Activated T-cell treated with anti-CD3 and anti-CD28 coated beads for 24 hours (primary cell): ENCODE measurements around the gene SLC35D1.
"Not testable (repeated sequence)": the region's sequence is repeated elsewhere in the genome, so short reads cannot be mapped to it uniquely, and the experiment has no call there.

Experiments used
- DNase-seq: peaks from one replicate; pipeline ENCODE4 v3.0.0-alpha.2; 2020; ENCODE audit warnings: low read depth

SLC35D1 gene

DNA sequence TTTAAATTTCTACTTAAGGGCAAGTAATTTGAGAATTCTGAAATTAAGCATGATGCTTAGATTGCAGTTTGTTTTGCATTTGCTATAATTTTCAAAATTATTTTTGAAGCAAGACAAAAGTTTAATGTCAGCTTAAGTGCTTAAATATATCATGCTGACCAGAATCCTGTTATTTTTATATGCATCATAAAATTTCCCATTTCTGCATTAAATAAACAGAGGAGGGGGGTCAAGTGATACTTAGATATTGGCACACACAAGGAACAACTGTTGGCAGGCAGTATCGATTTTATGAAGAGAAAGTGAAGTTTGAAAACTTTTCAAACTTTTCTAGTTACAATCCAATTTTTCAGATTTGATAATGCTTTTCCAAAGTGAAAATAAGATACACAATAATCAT is 68.1 kb downstream of the SLC35D1 start:
- DNase-seq: no peak

DNA sequence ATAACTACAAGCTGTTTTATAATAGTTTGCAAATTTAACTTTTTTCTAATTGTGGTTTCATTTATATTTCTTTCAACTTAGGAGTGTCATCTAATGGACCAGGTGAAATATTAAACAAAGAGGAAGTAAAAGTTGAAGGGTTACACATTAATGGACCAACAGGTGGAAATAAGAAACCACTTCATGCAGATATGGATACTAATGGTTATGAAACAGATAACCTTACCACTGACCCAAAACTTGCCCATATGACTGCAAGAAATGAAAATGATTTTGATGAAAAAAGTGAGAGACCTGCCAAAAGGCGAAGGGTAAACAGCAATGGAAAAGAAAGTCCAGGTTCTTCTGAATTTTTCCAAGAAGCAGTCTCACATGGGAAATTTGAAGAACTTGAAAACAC is 69.5 kb downstream of the SLC35D1 start:
- DNase-seq: no peak

DNA sequence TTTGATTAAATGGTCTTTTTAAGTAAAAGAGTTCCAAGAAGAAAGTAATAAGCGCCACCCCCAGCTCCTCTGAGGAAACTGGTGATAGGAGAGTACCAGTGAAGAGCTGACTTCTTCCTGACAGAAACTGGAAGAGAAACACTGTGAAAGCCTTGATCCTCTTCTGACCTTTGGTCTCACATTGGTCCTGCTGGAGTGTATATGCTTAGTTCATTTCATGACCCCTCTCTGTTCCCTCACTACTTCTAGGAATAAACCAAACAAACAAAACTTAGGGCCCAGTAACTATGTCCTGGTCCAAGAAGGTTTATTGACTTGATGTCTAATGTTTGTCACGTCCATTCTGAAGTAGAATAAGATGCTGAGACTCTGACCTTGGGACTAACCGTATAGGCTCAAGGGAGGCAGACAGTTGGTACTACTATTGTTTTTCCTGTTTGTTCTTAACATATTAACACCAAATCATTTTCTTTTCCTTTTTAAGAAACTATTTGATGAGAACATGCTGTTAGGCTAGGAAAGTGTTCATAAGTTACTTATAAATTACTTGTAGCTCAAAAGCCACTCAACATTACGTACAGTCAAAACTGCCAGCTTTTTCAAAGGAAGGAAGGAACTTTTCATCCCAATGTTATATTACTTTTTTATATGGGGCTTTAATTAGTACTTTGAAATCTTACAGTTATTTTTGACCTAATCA is 71.2 kb downstream of the SLC35D1 start:
- DNase-seq: no peak

DNA sequence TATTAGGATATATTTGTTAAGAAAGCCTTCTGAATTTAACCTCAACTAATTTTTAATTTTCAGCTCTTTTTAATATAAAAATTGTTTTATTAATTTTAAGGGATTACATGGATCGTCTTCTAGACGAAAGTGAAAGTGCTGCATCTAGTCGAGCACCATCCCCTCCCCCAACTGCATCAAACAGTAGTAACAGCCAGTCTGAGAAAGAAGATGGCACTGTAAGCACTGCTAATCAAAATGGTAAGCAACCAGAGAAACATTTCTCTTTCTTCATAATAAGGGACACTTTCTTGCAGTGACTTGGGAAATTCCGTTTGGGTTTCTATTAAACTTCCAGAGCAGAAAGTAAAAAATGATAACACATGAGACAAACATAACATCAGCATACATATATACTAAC is 72.3 kb downstream of the SLC35D1 start:
- peak; percentile 15 for DNase-seq

DNA sequence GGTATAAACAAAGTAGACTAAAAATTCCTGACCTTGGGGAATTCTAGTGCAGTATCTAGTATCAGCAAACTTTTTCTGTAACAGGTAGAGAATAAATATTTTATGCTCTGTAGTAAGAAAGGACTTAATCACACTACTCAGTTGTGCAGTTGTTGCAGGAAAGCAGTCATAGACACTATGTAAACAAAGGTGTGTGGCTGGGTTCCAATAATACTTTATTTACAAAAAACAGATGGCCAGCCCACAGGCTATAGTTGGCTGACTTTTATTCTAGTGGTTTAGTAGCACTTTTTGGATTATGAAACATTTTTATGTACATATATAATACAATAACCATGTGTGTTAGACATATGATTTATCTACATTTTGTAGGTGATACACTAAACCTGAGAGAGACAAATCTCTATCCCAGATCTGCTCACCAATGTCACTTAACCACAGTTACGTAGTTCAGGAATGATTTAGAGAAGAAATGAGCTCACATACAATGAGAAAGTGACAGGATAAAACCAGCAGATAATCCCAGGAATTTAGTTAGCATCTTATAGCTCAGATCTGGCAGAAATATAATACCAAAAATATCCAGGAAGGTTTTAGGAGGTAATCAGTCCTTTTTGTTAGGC is 73.1 kb downstream of the SLC35D1 start:
- DNase-seq: no peak

DNA sequence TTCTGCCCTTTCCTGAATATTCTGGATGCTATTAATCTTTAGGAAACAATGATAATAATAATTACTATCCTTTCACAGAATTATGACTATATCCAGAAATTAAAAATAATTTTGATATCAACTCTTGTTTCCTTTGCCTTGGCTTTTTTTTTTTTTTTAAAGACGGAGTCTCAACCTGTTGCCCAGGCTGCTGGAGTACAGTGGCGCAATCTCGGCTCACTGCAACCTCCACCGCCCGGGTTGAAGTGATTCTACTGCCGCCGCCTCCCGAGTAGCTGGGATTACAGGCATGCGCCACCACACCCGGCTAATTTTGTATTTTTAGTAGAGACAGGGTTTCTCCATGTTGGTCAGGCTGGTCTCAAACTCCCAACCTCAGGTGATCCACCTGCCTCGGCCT is 74.3 kb downstream of the SLC35D1 start:
- not testable (repeated sequence) for DNase-seq

DNA sequence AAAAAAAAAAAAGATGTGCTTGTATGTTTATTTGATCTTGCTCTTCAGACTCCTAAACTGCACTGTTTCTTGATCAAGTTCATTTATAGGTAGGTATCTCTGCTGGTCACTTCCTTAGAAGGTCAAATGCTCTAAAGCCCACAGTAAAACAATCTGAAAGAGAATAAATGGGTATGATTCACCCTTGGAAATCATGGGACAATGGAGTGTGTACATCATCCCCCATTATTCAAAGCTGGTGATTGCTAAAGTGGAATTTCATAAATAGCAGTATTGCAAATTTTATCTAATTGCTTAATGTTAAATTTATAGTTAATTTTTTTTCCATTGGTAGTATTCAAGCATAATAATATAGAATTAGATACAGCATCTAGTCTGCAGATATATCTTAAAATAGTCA is 75.7 kb downstream of the SLC35D1 start:
- no peak for DNase-seq

DNA sequence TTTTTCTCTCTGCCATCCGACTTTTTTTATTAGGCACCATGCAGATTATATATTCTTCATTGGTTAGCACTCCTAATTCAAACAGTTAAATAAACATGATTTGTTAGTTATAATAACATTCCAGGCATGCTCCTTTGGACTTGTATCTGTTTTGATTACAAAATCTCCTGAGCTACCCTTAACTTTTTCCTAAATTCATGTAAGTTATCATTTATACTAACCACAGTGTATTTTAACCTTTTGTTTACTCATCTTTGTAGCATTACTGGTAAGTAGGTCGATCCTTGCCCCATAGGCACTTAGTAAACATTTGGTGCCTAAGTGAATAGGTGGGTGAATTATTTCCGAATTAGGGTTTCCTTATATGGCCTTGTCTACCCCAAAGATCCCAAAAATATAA is 85.4 kb downstream of the SLC35D1 start:
- no peak for DNase-seq

DNA sequence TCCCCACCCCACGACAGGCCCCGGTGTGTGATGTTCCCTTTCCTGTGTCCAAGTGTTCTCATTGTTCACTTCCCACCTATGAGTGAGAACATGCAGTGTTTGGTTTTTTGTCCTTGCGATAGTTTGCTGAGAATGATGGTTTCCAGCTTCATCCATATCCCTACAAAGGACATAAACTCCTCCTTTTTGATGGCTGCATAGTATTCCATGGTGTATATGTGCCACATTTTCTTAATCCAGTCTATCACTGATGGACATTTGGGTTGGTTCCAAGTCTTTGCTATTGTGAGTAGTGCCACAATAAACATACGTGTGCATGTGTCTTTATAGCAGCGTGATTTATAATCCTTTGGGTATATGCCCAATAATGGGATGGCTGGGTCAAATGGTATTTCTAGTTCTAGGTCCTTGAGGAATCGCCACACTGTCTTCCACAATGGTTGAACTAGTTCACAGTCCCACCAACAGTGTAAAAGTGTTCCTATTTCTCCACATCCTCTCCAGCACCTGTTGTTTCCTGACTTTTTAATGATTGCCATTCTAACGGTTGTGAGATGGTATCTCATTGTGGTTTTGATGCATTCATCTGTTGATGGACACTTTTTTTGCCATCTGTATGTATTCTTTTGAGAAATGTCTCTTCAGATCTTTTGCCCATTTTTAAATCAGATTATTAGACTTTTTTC is 87.6 kb downstream of the SLC35D1 start:
- not testable (repeated sequence) for DNase-seq

DNA sequence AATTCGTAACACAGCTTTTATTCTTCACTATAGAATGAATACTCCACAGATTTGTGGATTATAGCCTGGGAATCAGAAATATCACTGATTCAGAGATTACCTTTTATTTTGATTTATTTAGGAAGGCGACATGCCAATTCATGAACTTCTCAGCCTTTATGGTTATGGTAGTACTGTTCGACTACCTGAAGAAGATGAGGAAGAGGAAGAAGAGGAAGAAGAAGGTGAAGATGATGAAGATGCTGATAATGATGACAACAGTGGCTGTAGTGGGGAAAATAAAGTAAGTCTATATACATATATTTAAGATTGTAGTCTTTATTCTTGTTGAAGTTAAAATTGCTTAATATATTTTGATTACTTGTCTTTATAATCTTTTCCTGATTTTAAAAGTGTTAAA is 96.0 kb downstream of the SLC35D1 start:
- DNase-seq: no peak

DNA sequence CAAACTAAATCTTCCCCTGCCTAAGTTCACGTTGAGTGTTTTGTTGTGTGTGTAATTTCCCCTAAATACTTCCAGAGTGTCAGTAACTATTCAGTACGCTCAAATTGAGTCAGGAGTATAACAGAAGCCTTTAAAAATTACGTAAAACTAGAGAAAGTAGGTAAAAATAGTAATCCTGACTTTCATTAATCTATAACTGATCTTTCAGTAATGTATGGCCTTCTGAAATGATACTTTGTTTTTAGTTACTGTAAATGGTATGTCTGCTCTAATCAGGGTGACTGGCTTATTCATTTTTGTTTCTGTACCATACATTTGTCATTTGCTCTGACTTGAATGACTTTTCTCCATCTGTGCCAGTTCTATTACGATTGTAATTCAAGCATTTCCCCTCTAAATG is 99.7 kb downstream of the SLC35D1 start:
- DNase-seq: no peak

DNA sequence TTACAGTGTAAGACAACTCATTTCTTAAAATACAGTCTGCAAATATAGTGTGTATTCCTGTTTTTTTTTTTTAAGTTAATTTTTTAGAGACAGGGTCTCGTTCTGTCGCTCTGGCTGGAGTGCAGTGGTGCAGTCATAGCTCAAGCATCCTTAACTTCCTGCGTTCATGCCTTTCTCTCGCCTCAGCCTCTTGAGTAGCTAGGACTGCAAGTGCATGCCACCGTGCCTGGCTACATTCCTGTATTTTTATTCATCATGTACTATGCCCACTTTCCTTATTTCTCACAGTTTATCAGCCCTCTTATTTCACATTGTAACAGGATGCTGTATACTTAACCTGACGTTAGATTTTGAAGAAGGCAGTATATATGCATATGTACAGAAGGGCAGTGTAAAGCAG is 102.4 kb downstream of the SLC35D1 start:
- no peak for DNase-seq
